CD4-positive, alpha-beta T cell (primary cell): Measurements from ENCODE around the gene CSNK1G1. TPM values are rescaled to one million over a fixed set of nuclear protein-coding genes. Genes with fewer than 3 reads are reported as not detected.

Experiments
- ATAC-seq: fragments of 200-7000 bp; cut with Tn5 transposase; one replicate; pipeline ENCODE4 v1.10.0; 2022; ENCODE audit warnings: mild to moderate bottlenecking; ENCODE audit not compliant: poor library complexity
- CTCF ChIA-PET: fragments of 350-600 bp; sonication (Branson Sonifier 250); formaldehyde crosslinking; loops from one replicate; lab custom pipeline; 2021; ENCODE audit warnings: antibody characterized with exemption, inconsistent platforms; lab: Charles Lee
- POLR2A ChIA-PET: fragments of 350-600 bp; sonication (Branson Sonifier 250); formaldehyde crosslinking; loops from one replicate; lab custom pipeline; 2021; ENCODE audit warnings: antibody characterized with exemption, inconsistent platforms; lab: Charles Lee
- DNase-seq, 14 experiments: peaks; one replicate each; pipeline ENCODE4 v3.0.0-alpha.2; 2013 to 2020; ENCODE audit warnings: mixed read lengths in 2 of 14
- H3K27ac ChIP-seq, 2 donors: one replicate each; pipeline versions ENCODE4 v1.5.1 to v1.7.0; 2013; ENCODE audit warnings: low read length in 2 of 2, low read depth in 1 of 2, mild to moderate bottlenecking in 1 of 2
- H3K27me3 ChIP-seq, 2 experiments: 1 replicate in 1 of 2; 2 replicates in 1 of 2; pipeline versions ENCODE4 v1.6.1 to v1.7.0; 2013; ENCODE audit warnings: low read length in 2 of 2, control low read depth in 1 of 2, mild to moderate bottlenecking in 1 of 2, moderate library complexity in 1 of 2; ENCODE audit not compliant: insufficient read depth in 2 of 2, control insufficient read depth in 1 of 2
- H3K36me3 ChIP-seq: one replicate; pipeline ENCODE4 v1.6.1; 2013; ENCODE audit warnings: low read length, control low read depth; ENCODE audit not compliant: insufficient read depth
- H3K4me1 ChIP-seq: one replicate; pipeline ENCODE4 v1.6.1; 2013; ENCODE audit warnings: low read length, control low read depth; ENCODE audit not compliant: insufficient read depth
- H3K4me3 ChIP-seq: one replicate; pipeline ENCODE4 v1.5.1; 2013; ENCODE audit warnings: mild to moderate bottlenecking, low read length, moderate library complexity
- H3K9me3 ChIP-seq, 2 experiments: 1 replicate in 1 of 2; 2 replicates in 1 of 2; pipeline versions ENCODE4 v1.6.1 to v1.7.0; 2013; ENCODE audit warnings: low read length in 2 of 2, mild to moderate bottlenecking in 2 of 2, control low read depth in 1 of 2, moderate library complexity in 1 of 2; ENCODE audit not compliant: control insufficient read depth in 1 of 2, insufficient read depth in 1 of 2
- H3K27ac Mint-ChIP-seq: one replicate; pipeline ENCODE4 v1.8.0; 2020; ENCODE audit warnings: mixed read lengths
- H3K27me3 Mint-ChIP-seq: one replicate; pipeline ENCODE4 v1.8.0; 2021; ENCODE audit warnings: mixed read lengths
- H3K36me3 Mint-ChIP-seq: one replicate; pipeline ENCODE4 v1.8.0; 2021; ENCODE audit warnings: low read depth, mixed read lengths
- H3K4me1 Mint-ChIP-seq: one replicate; pipeline ENCODE4 v1.8.0; 2021; ENCODE audit warnings: low read depth, mixed read lengths
- H3K4me3 Mint-ChIP-seq: one replicate; pipeline ENCODE4 v1.8.0; 2020; ENCODE audit warnings: mild to moderate bottlenecking, mixed read lengths
- H3K9me3 Mint-ChIP-seq: one replicate; pipeline ENCODE4 v1.8.0; 2020; ENCODE audit warnings: mixed read lengths
- CTCF ChIP-seq: fragments of 200-600 bp; IDR thresholded peaks from one replicate; pipeline ENCODE4 v1.8.0; 2022; ENCODE audit warnings: antibody characterized with exemption, mild to moderate bottlenecking
- intact Hi-C, 2 experiments: fragments of 100-400 bp; cut with DNase I in 1 of 2; cut with micrococcal nuclease in 1 of 2; formaldehyde crosslinking; loops; one replicate each; pipeline versions ENCODE4 v1.15.1 to v1.9.0; 2023 to 2025; cut with DNase I, micrococcal nuclease
- total RNA-seq, 174 experiments: library from RNA in 2 of 174; stranded (reverse) in 2 of 174; gene quantifications; one replicate each; pipeline ENCODE4 v1.2.3 and lab custom pipeline; 2021 to 2026

Gene CSNK1G1
- total RNA-seq, 2 experiments from 2014 or later = 12.2 to 13.7 TPM

- H3K36me3 ChIP-seq = no peaks in the 10 kb centered on the region
- Mint-ChIP-seq H3K27ac (peak overlapping the region; percentile 87), H3K4me3 (peak overlapping the region; percentile 96), H3K36me3 (peaks cover 20% of the 10 kb centered on the region), H3K4me1 (peaks cover 26% of the 10 kb centered on the region), H3K27me3 (no peaks in the 10 kb centered on the region), H3K9me3 (no peaks in the 10 kb centered on the region)
- ChIA-PET POLR2A (interaction anchor here (0.5 to 2.3 kb wide), 6 partner anchors 10 to 538 kb away, joined by 3 to 20 read pairs (median 4); partner anchors contain the start of genes PPIB and TRIP4), CTCF (interaction anchor here (1.0 to 2.1 kb wide), 3 partner anchors 21 to 24 kb away, joined by 3 to 5 read pairs (median 4); no protein-coding TSS in a partner anchor)
- peaks cover 16% of the 10 kb centered on the region for H3K4me1 ChIP-seq
- no peak for TF ChIP-seq CTCF
- H3K4me3 ChIP-seq = peak overlapping the region; percentile 95
- no peaks in the 10 kb centered on the region for H3K9me3 ChIP-seq
- no peaks in the 10 kb centered on the region for H3K27me3 ChIP-seq
- intact Hi-C loops = loop anchor here (1.0 to 10.0 kb wide), 3 partner anchors 32 to 261 kb away; partner anchors contain the start of genes CIAO2A (in 1 of the 2), PPIB (in 1 of the 2), SNX1 (in 1 of the 2) and TRIP4 (in 1 of the 2)
- peak overlapping the region; percentile 6 to 55 for H3K27ac ChIP-seq
- DNase-seq = peak in 9 of 14 experiments; percentile 1 to 37 (median 6)
- peak; percentile 31 for ATAC-seq
Observed at GRCh38 chr15:64355348-64355943, 527 bp downstream of the CSNK1G1 start.

GRCh38 chr15:64354688-64355344 is 1.2 kb downstream of the CSNK1G1 start:
- intact Hi-C loops = loop anchor here (1.0 to 10.0 kb wide), 3 partner anchors 32 to 260 kb away; partner anchors contain the start of genes CIAO2A (in 1 of the 2), PPIB (in 1 of the 2), SNX1 (in 1 of the 2) and TRIP4 (in 1 of the 2)
- no peak for ATAC-seq
- Histone ChIP-seq H3K27me3 (no peaks in the 10 kb centered on the region), H3K9me3 (no peaks in the 10 kb centered on the region), H3K4me1 (peaks cover 16% of the 10 kb centered on the region), H3K4me3 (peak overlapping the region; percentile 95), H3K36me3 (no peaks in the 10 kb centered on the region), H3K27ac (peak overlapping the region; percentile 6 to 55)
- Mint-ChIP-seq H3K4me1 (peaks cover 26% of the 10 kb centered on the region), H3K9me3 (no peaks in the 10 kb centered on the region), H3K27ac (peak overlapping the region; percentile 87), H3K36me3 (peaks cover 20% of the 10 kb centered on the region), H3K4me3 (peak overlapping the region; percentile 96), H3K27me3 (no peaks in the 10 kb centered on the region)
- ChIA-PET POLR2A (interaction anchor here (0.5 to 2.3 kb wide), 4 partner anchors 10 to 520 kb away, joined by 3 to 20 read pairs (median 8); partner anchors contain the start of genes PPIB and TRIP4), CTCF (interaction anchor here (2.1 kb wide), 1 partner anchor 20 kb away, joined by 5 read pairs; no protein-coding TSS in a partner anchor)
- no peak for TF ChIP-seq CTCF
- peak in 1 of 14 experiments; percentile 4 for DNase-seq

- Mint-ChIP-seq H3K4me1 (peaks cover 20% of the 10 kb centered on the region), H3K27ac (no peak overlapping the region), H3K36me3 (peaks cover 48% of the 10 kb centered on the region), H3K9me3 (no peaks in the 10 kb centered on the region), H3K27me3 (no peaks in the 10 kb centered on the region), H3K4me3 (no peak overlapping the region)
- DNase-seq (no peak), ATAC-seq (no peak)
- Histone ChIP-seq H3K9me3 (no peaks in the 10 kb centered on the region), H3K27ac (no peak overlapping the region), H3K27me3 (no peaks in the 10 kb centered on the region), H3K4me1 (peaks cover 9% of the 10 kb centered on the region), H3K4me3 (no peak overlapping the region), H3K36me3 (peaks cover 6% of the 10 kb centered on the region)
- CTCF ChIA-PET = interaction anchor here (0.8 to 2.3 kb wide), 2 partner anchors 10 to 17 kb away, joined by 4 to 7 read pairs; no protein-coding TSS in a partner anchor
- POLR2A ChIA-PET = interaction anchor here (1.4 kb wide), 1 partner anchor 36 kb away, joined by 3 read pairs; no protein-coding TSS in a partner anchor
- TF ChIP-seq CTCF = no peak
- intact Hi-C loops = loop anchor here in 1 of 2 experiments (10.0 kb wide), 2 partner anchors 186 to 256 kb away; partner anchors contain the start of genes CIAO2A, PPIB and SNX1
Observed at GRCh38 chr15:64351265-64351664, 4.7 kb downstream of the CSNK1G1 start.
